GM21786 (cell line): ENCODE results near the gene TPPP2.

ENCODE experiments used
- ATAC-seq: cut with Tn5 transposase; IDR thresholded peaks from one replicate; pipeline ENCODE4 v1.9.1; 2021; ENCODE audit not compliant: unreplicated experiment

The TPPP2 gene

DNA sequence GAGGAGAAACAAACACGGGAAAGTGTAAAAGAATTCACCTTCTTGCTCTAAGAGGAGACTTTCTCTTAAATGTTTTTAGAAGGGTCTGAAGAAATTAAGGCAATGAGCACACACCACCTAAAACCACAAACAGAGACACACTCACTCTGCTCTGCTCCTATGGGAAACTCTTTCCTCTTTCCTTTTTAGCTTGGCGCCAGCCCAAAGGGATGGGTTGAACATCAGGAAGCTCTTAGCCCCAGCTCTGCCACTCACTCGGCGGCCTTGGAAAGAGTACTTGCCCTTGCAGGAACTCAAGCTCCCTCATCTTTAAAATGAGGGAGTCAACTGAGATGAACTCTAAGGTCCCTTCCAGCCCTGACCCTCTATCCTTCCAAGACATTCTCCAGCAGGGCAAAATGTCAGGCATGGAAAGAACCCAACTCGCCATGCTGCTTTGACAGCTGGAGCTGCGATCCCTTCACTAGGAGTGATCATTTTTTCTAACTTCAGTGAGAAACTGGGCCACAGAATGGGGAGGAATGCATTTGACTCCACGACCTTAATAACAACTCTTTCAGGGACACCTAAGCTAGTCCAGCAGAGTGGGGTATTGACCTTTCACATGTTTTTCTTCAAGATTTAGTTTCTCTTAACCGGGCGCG is 26.6 kb downstream of the TPPP2 start:
- no peak for ATAC-seq

GRCh38 chr14:21057803-21058675 is 28.0 kb downstream of the TPPP2 start, which contains the start of gene RNASE8:
Gene RNASE8, plus strand, starts transcription at chr14:21057822. Its CDS starts 71 bp downstream, at chr14:21057893.
- no peak for ATAC-seq

DNA sequence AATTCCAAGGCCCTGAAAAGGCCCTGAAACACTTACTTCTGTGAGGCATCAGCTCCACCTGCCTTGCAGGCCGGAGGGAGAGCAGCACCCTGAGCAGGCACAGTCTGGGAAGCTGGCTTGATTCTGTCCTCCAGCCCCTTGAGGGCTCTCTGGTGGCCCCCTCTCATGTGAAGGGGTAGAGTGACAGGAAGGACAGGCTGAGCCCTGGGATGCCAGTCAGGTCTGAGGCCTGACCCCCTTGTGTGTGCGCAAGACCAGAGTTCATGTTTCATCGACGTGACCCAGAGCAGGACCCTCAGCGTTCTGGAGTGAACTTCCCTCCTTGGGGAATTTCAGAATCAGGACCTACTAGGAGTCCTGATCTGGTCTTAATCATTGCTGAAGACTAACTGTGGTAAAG is 28.9 kb downstream of the TPPP2 start:
- no peak for ATAC-seq

- no peak for ATAC-seq
These were observed 30.0 kb downstream of the TPPP2 start for GRCh38 chr14:21059842-21060613.

DNA sequence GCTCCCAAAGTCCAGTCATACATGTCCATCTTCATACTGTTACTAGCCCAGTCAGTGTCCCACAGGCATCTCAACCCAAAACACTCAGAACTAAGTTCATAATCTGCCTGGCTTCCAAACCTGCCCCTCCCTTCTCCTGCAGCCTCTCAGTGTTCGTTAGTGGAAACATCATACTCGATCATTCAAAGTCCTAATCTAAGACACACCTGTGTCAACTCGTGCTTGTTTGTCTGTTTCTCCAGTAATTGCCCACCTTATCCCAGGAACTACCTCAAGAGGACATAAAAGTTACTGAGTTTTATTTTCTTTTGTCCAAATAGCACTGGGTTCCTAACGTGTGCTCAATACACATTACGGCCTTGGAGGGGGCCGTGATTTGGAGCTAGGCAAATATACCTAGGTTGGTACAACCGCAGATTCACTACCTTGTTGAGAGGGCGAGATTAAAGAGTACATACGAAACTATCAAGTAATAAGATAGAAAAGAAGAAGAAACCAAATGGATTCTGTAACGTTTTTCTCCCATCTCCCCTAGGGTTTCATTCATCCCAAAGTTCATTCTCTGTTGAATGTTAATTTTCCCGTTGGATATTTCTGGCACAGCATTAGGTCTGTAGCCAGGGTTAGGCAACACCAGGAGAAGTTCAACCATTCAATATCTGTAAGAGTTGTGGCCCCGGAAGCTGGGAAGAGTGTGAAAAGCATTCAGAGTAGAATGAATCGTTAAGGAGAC is 30.8 kb downstream of the TPPP2 start:
- ATAC-seq = no peak

DNA sequence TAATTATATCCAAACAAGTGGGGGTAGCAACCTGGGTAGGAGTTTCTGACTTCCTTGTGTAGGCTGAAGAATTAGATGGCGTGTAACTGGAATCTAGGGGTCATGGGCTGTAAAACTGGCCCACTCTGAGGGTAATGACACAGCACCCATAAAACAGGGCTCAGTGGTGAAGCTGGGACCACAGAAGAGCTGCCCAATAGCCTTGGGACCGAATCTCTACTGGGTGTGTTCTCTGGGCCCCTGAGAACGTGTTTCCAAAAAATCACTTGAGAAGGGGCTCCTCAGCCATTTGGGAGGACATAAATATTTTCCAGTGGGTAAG is 31.3 kb downstream of the TPPP2 start:
- ATAC-seq = no peak

DNA sequence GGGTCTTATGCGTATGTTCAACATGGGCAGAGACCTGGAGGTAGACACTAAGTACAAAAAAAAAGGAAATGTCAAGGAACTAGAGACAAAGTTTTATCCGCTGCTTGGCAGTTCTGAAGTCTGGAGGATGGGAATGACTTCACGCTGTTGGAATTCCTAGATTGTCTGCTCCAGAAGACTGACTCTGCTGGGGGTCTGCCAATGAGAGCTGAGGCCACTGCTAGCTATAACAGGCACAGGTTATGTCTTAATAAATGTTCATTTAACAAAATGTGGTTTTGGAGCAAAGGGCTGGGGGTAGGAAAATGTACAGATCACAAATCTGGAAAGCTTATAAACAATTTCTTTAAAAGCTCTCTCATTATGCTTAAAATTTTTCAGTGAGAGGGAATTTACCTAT is 33.5 kb downstream of the TPPP2 start:
- ATAC-seq = no peak

GRCh38 chr14:21066882-21067502 is 37.0 kb downstream of the TPPP2 start:
- ATAC-seq = no peak

GRCh38 chr14:21068521-21069387 is 38.7 kb downstream of the TPPP2 start:
- ATAC-seq = no peak

GRCh38 chr14:21069388-21070082 is 39.5 kb downstream of the TPPP2 start:
- no peak for ATAC-seq

DNA sequence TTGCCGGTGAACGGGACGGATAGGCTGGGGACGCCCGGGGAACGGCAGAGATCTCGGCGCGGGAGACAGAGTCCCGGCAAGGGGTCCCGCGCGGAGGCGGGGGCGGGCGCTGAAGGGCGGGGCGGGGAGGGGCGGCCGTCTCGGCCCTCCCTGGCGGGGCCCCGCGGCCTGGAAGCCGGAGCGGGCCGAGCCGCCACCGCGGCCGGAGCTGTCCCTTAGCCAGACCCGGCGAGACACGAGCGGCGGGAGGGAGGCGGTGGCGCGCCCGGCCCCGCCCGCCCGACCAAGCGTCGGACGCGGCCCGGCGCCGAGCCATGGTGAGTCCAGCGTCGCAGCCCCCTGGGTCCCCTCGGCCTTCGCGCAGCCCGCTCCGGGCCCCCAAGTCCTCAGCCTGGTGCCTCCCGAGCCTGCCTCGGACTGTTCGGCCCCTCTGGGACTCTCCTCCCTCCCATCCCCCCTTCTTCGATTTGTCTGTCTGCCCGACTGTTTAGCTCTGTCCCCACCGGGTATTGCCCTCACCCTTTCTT is 40.1 kb downstream of the TPPP2 start, which contains the start of gene ARHGEF40:
ARHGEF40 (plus strand) TSS at position 222 of the 527 bp plus-strand sequence; CDS start at position 315, 93 bp downstream.
- no peak for ATAC-seq

DNA sequence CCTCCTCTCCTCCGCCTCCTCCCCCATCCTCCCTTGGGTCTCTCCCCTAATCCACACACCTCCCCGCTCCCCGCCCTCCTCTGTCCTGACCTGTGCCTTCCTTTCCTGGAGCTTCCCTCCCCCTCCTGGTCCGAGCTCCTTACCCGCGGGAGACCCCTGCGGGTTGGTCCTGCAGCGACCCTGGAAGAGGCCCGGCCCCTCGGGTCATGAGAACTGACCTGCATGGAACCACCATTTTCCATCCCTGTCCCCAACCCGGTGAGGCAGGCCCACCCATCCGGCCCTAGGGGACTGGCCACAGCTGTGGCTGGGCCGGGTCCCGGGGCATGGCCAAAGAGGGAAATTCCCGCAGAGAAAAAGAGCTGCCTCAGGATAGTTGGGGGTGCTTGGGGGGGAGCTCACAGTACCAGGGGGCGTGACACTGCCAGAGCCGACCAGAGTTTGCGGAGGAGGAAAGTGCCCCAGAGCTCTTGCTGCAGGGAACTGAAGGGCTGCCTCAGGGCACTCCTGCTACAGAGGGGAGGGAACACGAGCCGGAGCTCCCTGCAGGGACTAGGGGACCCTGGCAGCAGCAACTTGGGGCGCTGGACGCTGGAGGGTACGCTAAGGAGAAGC is 40.7 kb downstream of the TPPP2 start:
- no peak for ATAC-seq

GRCh38 chr14:21071225-21072030 is 41.4 kb downstream of the TPPP2 start:
- ATAC-seq = peak; percentile 74

DNA sequence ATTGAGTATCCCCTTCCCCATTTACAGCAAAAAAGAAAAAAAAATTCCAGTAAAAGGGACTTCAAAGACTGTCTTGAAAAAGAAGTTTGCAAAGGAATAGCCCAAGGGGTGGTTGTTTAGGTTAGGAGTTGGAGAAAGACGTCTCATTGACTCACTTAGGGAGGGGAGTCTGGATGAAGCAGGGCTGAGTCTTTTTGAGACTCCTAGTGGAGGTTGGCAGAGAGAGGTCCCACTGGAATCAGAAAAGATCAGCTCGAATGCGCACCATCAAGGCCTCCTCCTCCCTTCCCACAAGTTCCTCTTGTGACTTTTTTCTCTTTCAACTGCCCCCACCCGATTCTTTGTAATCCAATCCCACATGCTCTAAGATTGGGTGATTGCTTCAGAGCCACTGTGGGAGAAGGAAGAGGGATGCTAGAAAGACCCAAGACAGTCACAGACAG is 42.0 kb downstream of the TPPP2 start:
- no peak for ATAC-seq

DNA sequence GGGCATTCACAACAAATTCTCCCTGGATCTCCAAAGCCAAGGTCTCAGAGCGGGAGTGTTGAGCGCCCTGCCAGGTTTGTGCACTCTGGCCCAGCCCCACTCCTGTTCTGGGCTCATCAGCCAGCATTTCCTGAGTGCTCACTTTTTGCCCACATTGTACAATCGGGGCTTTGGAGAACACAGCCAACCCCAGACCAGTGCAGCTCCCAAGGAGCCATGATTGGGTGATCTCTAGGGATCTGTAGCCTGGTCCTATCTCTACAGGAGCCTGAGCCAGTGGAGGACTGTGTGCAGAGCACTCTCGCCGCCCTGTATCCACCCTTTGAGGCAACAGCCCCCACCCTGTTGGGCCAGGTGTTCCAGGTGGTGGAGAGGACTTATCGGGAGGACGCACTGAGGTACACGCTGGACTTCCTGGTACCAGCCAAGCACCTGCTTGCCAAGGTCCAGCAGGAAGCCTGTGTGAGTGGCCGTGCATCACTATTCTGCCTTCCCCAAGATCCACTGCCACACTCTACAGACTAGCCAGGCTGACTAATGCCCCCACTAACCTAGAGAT is 42.8 kb downstream of the TPPP2 start:
- ATAC-seq = no peak

GRCh38 chr14:21073921-21074320 is 43.9 kb downstream of the TPPP2 start:
- no peak for ATAC-seq
